HepG2 (cell line): ENCODE data around the gene DNMT1. TPM values are rescaled to one million over a fixed set of nuclear protein-coding genes. Genes with fewer than 3 reads are reported as not detected.

ENCODE experiments used
- ATAC-seq: fragments of 200-7000 bp; cut with Tn5 transposase; 3 replicates; pipeline ENCODE4 v1.9.1; 2020; ENCODE audit warnings: mild to moderate bottlenecking, moderate library complexity
- BruUV-seq: library from RNA; stranded (reverse); fragments of 400-500 nt; replicated peaks from 2 replicates; lab custom pipeline; 2021; lab: Mats Ljungman, UMichigan
- CTCF ChIA-PET: fragments of 300-600 bp; formaldehyde crosslinking; extraction: SDS; loops from one replicate; lab custom pipeline; 2021; ENCODE audit warnings: low total read pairs, inconsistent platforms, low intra/inter-chr PET ratio; lab: Yijun Ruan, JAX
- POLR2A ChIA-PET: fragments of 350-600 bp; sonication (Branson Sonifier 250); formaldehyde crosslinking; loops from one replicate; lab custom pipeline; 2020; ENCODE audit warnings: antibody characterized with exemption, inconsistent platforms; lab: Yijun Ruan, JAX
- DNase-seq: peaks from one replicate; pipeline ENCODE4 v3.0.0-alpha.2; 2015; ENCODE audit warnings: low spot score
- FAIRE-seq: peaks from 3 replicates; lab custom pipeline; 2011; peaks lifted over from hg19 to GRCh38; lab: Jason Lieb, UNC
- H2AFZ ChIP-seq: one replicate; pipeline ENCODE4 v1.6.1; 2011; ENCODE audit warnings: low read length, inconsistent platforms
- H3K27ac ChIP-seq: fragments of 300-600 bp; 3 replicates; pipeline ENCODE4 v1.8.0; 2011; ENCODE audit warnings: mixed run types, mild to moderate bottlenecking, mixed read lengths, low read length, inconsistent platforms; ENCODE audit not compliant: insufficient read depth; ENCODE audit errors: extremely low read length
- H3K27me3 ChIP-seq, 2 experiments: fragments of 200-600 bp in 1 of 2; 2 replicates in 1 of 2; 3 replicates in 1 of 2; pipeline versions ENCODE4 v1.6.0 to v1.8.0; 2011; ENCODE audit warnings: low read length in 2 of 2, mild to moderate bottlenecking in 2 of 2, moderate library complexity in 2 of 2, inconsistent platforms in 1 of 2; ENCODE audit not compliant: insufficient read depth in 2 of 2, control insufficient read depth in 1 of 2
- H3K36me3 ChIP-seq, 2 experiments: fragments of 200-600 bp in 1 of 2; replicated peaks in 1 of 2; 2 replicates in 1 of 2; 3 replicates in 1 of 2; pipeline versions ENCODE4 v1.5.1 to v1.8.0; 2011; ENCODE audit warnings: low read length in 2 of 2, inconsistent platforms in 1 of 2; ENCODE audit not compliant: insufficient read depth in 2 of 2, control insufficient read depth in 1 of 2
- H3K4me1 ChIP-seq: 2 replicates; pipeline ENCODE4 v1.5.1; 2012; ENCODE audit warnings: low read length, inconsistent platforms; ENCODE audit not compliant: insufficient read depth
- H3K4me2 ChIP-seq: 2 replicates; pipeline ENCODE4 v1.6.0; 2011; ENCODE audit warnings: low read depth, low read length, inconsistent platforms
- H3K4me3 ChIP-seq, 3 experiments: fragments of 200-600 bp in 1 of 3; sonication (generic), shearing (Covaris generic) in 1 of 3; replicated peaks in 1 of 3; 2 replicates each; pipeline ENCODE4 v1.5.1; 2011 to 2016; ENCODE audit warnings: low read length in 3 of 3, inconsistent platforms in 2 of 3, low read depth in 2 of 3, mild to moderate bottlenecking in 2 of 3, control low read depth in 1 of 3, mixed read lengths in 1 of 3; ENCODE audit not compliant: insufficient read depth in 1 of 3
- H3K79me2 ChIP-seq: one replicate; pipeline ENCODE4 v1.6.1; 2011; ENCODE audit warnings: low read length, inconsistent platforms; ENCODE audit not compliant: insufficient read depth
- H3K9ac ChIP-seq: 2 replicates; pipeline ENCODE4 v1.6.0; 2011; ENCODE audit warnings: mild to moderate bottlenecking, low read depth, low read length, inconsistent platforms; ENCODE audit not compliant: insufficient read depth
- H3K9me3 ChIP-seq: 2 replicates; pipeline ENCODE4 v1.5.1; 2012; ENCODE audit warnings: mild to moderate bottlenecking, low read length
- H4K20me1 ChIP-seq: 2 replicates; pipeline ENCODE4 v1.6.0; 2011; ENCODE audit warnings: inconsistent platforms, mild to moderate bottlenecking, low read length, moderate library complexity; ENCODE audit not compliant: insufficient read depth
- AGO2 ChIP-seq: fragments of 200-400 bp; formaldehyde crosslinking; optimal IDR thresholded peaks from 2 replicates; pipeline ENCODE3; 2017; ENCODE audit warnings: mild to moderate bottlenecking, low read depth, low read length, moderate library complexity
- MIER2 ChIP-seq: IDR thresholded peaks from 2 replicates; pipeline ENCODE4 v1.6.1; 2016; ENCODE audit warnings: missing biosample characterization, missing genetic modification reagents
- MYNN ChIP-seq: sonication (generic); formaldehyde crosslinking; IDR thresholded peaks from 2 replicates; pipeline ENCODE4 v1.4.0; 2020; ENCODE audit warnings: mild to moderate bottlenecking, low read depth, missing genetic modification reagents
- POLR2G ChIP-seq: fragments of 200-400 bp; formaldehyde crosslinking; IDR thresholded peaks from 2 replicates; pipeline ENCODE4 v1.6.1; 2018; ENCODE audit warnings: mild to moderate bottlenecking, low read depth, low read length, moderate library complexity
- REST ChIP-seq, 2 experiments: IDR thresholded peaks; 2 replicates each; pipeline ENCODE4 v1.6.1; 2011 to 2012; ENCODE audit warnings: low read length in 2 of 2, borderline replicate concordance in 1 of 2, low read depth in 1 of 2, mild to moderate bottlenecking in 1 of 2, moderate library complexity in 1 of 2
- TCF7 ChIP-seq: sonication (generic); IDR thresholded peaks from 2 replicates; pipeline ENCODE4 v1.6.1; 2016; ENCODE audit warnings: antibody characterized with exemption, low read depth
- ZNF879 ChIP-seq: sonication (generic); formaldehyde crosslinking; IDR thresholded peaks from 2 replicates; pipeline ENCODE4 v1.8.1; 2023; ENCODE audit warnings: missing genetic modification reagents
- WGBS: methylation state at CpG from one replicate; pipeline ENCODE4 v1.1.6; 2017; ENCODE audit warnings: low lambda C conversion rate; 5-methylcytosine and 5-hydroxymethylcytosine counted together
- in situ Hi-C: cut with HindIII; loops from 2 replicates; pipeline ENCODE4 v1.10.0; 2017; ENCODE audit warnings: low pct_unique_long_range_greater_than_20kb; ENCODE audit not compliant: extremely low pct_ligation_motif_present
- intact Hi-C: fragments of 100-400 bp; cut with micrococcal nuclease; formaldehyde crosslinking; loops from one replicate; pipeline ENCODE4 v1.10.0; 2022; ENCODE audit not compliant: unreplicated experiment
- polyA plus RNA-seq, 8 experiments: library from polyadenylated mRNA; depleted of rRNA in 3 of 8; stranded (reverse) in 7 of 8; unstranded in 1 of 8; fragments of >200 nt; fragmentation: Illumina TruSeq in 4 of 8; extraction: Trizol in 4 of 8; gene quantifications; 2 replicates each; pipeline versions ENCODE4 v1.2.1 to v1.2.3, GENCODE V29; 2011 to 2016; ENCODE audit warnings: low read depth in 4 of 8, missing spikeins in 1 of 8, mixed read lengths in 1 of 8; ENCODE audit not compliant: insufficient read depth in 1 of 8
- total RNA-seq, 5 experiments: library from RNA; depleted of rRNA; stranded (reverse); fragments of >200 nt; fragmentation: Illumina TruSeq; extraction: Trizol; gene quantifications; 2 replicates each; pipeline ENCODE4 v1.2.3, GENCODE V29; 2016; ENCODE audit warnings: low read depth in 1 of 5
- TF ChIP-seq, protein P1 (sequence below): sonication (generic); formaldehyde crosslinking; IDR thresholded peaks from 2 replicates; pipeline ENCODE4 v1.5.1; 2020; ENCODE audit warnings: mild to moderate bottlenecking, missing genetic modification reagents, moderate library complexity

DNMT1 gene
- total and polyA plus RNA-seq, 2 of the 13 experiments (the other 11 are each of a cell fraction or from before 2014, with no cell fraction given): 31.2 to 91.1 TPM

DNA sequence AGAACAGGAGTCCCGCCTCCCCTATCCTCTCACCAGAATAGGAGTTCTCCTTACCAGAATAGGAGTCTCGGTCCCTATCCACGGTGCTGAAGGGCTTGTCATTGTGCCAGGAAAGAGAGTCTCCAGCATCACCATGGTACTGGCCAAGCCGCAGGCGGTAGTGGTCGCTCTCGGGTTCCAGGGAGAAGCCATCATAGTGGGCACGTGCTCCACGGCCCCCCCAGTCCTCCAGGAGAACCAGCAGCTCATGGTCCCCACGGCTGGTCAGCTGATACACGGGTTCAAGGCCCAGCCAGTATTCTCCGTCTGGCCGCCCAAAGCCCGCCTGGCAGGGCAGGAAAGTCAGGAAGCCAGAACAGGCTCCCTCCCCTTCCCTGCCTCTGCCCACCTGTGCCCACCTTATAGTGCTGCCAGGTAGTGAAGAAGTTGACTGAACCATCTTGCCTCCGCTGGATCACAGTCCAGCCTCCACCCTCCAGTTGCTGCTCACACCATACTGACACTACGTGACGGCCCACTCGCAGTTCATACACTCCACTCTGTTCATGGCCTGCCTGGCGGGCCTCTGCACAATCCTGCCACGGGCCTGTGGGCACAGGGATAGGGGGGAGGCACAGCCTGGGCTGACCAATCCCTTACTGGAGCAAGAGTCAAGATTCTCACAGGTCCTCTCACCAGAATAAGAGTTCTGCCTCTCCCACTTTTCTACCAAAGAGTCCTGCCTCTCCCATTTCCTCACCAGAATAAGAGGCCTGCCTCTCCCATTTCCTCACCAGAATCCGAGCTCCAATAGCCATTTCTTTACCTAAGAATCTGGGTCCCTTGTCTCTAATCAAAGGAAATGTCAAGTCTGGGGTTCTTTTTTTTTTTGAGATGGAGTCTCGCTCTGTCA is 101.2 kb downstream of the DNMT1 start:
- no TSS peak for BruUV-seq
- Histone ChIP-seq H3K27me3 (no peaks in the 10 kb centered on the region), H3K4me3 (no peak overlapping the region), H3K4me1 (peaks cover 35% of the 10 kb centered on the region), H3K79me2 (no peaks in the 10 kb centered on the region), H2AFZ (no peak overlapping the region), H3K4me2 (no peak overlapping the region), H3K27ac (no peak overlapping the region), H3K9ac (no peak overlapping the region), H4K20me1 (no peaks in the 10 kb centered on the region), H3K36me3 (peaks cover 2 to 4% of the 10 kb centered on the region in 2 experiments; a peak in 2 of 5 replicates), H3K9me3 (no peaks in the 10 kb centered on the region)
- DNase-seq (no peak), ATAC-seq (no peak), FAIRE-seq (no peak)
- CTCF ChIA-PET: no interaction called here
- intact Hi-C loops: no loop called here
- in situ Hi-C loops: no loop called here
- POLR2A ChIA-PET: no interaction called here
- TF ChIP-seq TCF7 (no peak), AGO2 (peak; percentile 64), REST (IDR thresholded peaks at IDR 0.05; ENCODE audit: borderline replicate concordance in 1 of 2, low read depth in 1 of 2, low read length in 2 of 2) (peak; percentile 29 to 89), MYNN (CRISPR knock-in tag) (peak; percentile 98; the same call in 1 of the 2 replicates), MIER2 (CRISPR knock-in tag) (0 out of 2 replicates have a peak, but pooled peaks have one; percentile 60), ZNF879 (CRISPR knock-in tag) (no peak), POLR2G (0 out of 2 replicates have a peak, but pooled peaks have one; percentile 27)
- TF ChIP-seq, protein P1, sequence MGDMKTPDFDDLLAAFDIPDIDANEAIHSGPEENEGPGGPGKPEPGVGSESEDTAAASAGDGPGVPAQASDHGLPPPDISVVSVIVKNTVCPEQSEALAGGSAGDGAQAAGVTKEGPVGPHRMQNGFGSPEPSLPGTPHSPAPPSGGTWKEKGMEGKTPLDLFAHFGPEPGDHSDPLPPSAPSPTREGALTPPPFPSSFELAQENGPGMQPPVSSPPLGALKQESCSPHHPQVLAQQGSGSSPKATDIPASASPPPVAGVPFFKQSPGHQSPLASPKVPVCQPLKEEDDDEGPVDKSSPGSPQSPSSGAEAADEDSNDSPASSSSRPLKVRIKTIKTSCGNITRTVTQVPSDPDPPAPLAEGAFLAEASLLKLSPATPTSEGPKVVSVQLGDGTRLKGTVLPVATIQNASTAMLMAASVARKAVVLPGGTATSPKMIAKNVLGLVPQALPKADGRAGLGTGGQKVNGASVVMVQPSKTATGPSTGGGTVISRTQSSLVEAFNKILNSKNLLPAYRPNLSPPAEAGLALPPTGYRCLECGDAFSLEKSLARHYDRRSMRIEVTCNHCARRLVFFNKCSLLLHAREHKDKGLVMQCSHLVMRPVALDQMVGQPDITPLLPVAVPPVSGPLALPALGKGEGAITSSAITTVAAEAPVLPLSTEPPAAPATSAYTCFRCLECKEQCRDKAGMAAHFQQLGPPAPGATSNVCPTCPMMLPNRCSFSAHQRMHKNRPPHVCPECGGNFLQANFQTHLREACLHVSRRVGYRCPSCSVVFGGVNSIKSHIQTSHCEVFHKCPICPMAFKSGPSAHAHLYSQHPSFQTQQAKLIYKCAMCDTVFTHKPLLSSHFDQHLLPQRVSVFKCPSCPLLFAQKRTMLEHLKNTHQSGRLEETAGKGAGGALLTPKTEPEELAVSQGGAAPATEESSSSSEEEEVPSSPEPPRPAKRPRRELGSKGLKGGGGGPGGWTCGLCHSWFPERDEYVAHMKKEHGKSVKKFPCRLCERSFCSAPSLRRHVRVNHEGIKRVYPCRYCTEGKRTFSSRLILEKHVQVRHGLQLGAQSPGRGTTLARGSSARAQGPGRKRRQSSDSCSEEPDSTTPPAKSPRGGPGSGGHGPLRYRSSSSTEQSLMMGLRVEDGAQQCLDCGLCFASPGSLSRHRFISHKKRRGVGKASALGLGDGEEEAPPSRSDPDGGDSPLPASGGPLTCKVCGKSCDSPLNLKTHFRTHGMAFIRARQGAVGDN (CRISPR knock-in tag): peak; percentile 13; the same call in 1 of the 2 replicates
- 90% methylated on average over 13 of the region's 22 CpGs for WGBS
